ENCODE results near the gene ADAMTS19. TPM values are rescaled to one million over a fixed set of nuclear protein-coding genes. Genes with fewer than 3 reads are reported as not detected.

ADAMTS19 gene
- total RNA-seq, 1 donor from 2014 or later: 0.12 TPM

GRCh38 chr5:129541051-129541450 lies 81.0 kb downstream of the ADAMTS19 start:
- Mint-ChIP-seq H3K4me3 (ENCODE audit: unreplicated experiment) (no peak overlapping the region), H3K9me3 (ENCODE audit: low read depth) (peaks cover 4% of the 10 kb centered on the region), H3K27me3 (ENCODE audit: low read depth) (no peaks in the 10 kb centered on the region), H3K4me1 (ENCODE audit: low read depth) (no peaks in the 10 kb centered on the region), H3K27ac (ENCODE audit: unreplicated experiment) (no peak overlapping the region), H3K36me3 (ENCODE audit: low read depth) (no peaks in the 10 kb centered on the region)
- no peak for DNase-seq (ENCODE audit: low spot score)
- TF ChIP-seq CTCF (IDR thresholded peaks at IDR 0.05): no peak

GRCh38 chr5:129541648-129542251 lies 81.7 kb downstream of the ADAMTS19 start:
- no peaks in the 10 kb centered on the region for H3K4me1 Mint-ChIP-seq (ENCODE audit: low read depth)
- no peak for DNase-seq (ENCODE audit: low spot score)
- H3K4me3 Mint-ChIP-seq (ENCODE audit: unreplicated experiment): no peak overlapping the region
- peak; percentile 74 for TF ChIP-seq CTCF (IDR thresholded peaks at IDR 0.05)
- H3K9me3 Mint-ChIP-seq (ENCODE audit: low read depth): peaks cover 4% of the 10 kb centered on the region
- H3K27ac Mint-ChIP-seq (ENCODE audit: unreplicated experiment): no peak overlapping the region
- H3K36me3 Mint-ChIP-seq (ENCODE audit: low read depth): no peaks in the 10 kb centered on the region
- H3K27me3 Mint-ChIP-seq (ENCODE audit: low read depth): no peaks in the 10 kb centered on the region

GRCh38 chr5:129547137-129547536 lies 87.0 kb downstream of the ADAMTS19 start:
- no peak for DNase-seq (ENCODE audit: low spot score)
- Mint-ChIP-seq H3K27ac (ENCODE audit: unreplicated experiment) (no peak overlapping the region), H3K9me3 (ENCODE audit: low read depth) (peaks cover 10% of the 10 kb centered on the region), H3K4me1 (ENCODE audit: low read depth) (no peaks in the 10 kb centered on the region), H3K36me3 (ENCODE audit: low read depth) (no peaks in the 10 kb centered on the region), H3K4me3 (ENCODE audit: unreplicated experiment) (no peak overlapping the region), H3K27me3 (ENCODE audit: low read depth) (no peaks in the 10 kb centered on the region)
- no peak for TF ChIP-seq CTCF (IDR thresholded peaks at IDR 0.05)

- no peaks in the 10 kb centered on the region for H3K36me3 Mint-ChIP-seq (ENCODE audit: low read depth)
- H3K27me3 Mint-ChIP-seq (ENCODE audit: low read depth): no peaks in the 10 kb centered on the region
- no peaks in the 10 kb centered on the region for H3K4me1 Mint-ChIP-seq (ENCODE audit: low read depth)
- TF ChIP-seq CTCF (IDR thresholded peaks at IDR 0.05): no peak
- H3K27ac Mint-ChIP-seq (ENCODE audit: unreplicated experiment): no peak overlapping the region
- DNase-seq (ENCODE audit: low spot score): no peak
- no peaks in the 10 kb centered on the region for H3K9me3 Mint-ChIP-seq (ENCODE audit: low read depth)
- H3K4me3 Mint-ChIP-seq (ENCODE audit: unreplicated experiment): no peak overlapping the region
These were observed 94.2 kb downstream of the ADAMTS19 start for GRCh38 chr5:129554134-129554904.

- Mint-ChIP-seq H3K27ac (ENCODE audit: unreplicated experiment) (no peak overlapping the region), H3K4me1 (ENCODE audit: low read depth) (no peaks in the 10 kb centered on the region), H3K9me3 (ENCODE audit: low read depth) (no peaks in the 10 kb centered on the region), H3K36me3 (ENCODE audit: low read depth) (no peaks in the 10 kb centered on the region), H3K4me3 (ENCODE audit: unreplicated experiment) (no peak overlapping the region), H3K27me3 (ENCODE audit: low read depth) (no peaks in the 10 kb centered on the region)
- no peak for DNase-seq (ENCODE audit: low spot score)
- no peak for TF ChIP-seq CTCF (IDR thresholded peaks at IDR 0.05)
These were observed 103.5 kb downstream of the ADAMTS19 start for GRCh38 chr5:129563585-129563984.
